ENCODE measurements around the gene SPATA4.

- TF ChIP-seq POLR2AphosphoS5 (IDR thresholded peaks at IDR 0.05) (no peak), CTCF (IDR thresholded peaks at IDR 0.05) (no peak), POLR2A (IDR thresholded peaks at IDR 0.05) (no peak)
These were observed 34.3 kb upstream of the SPATA4 start for GRCh38 chr4:176229645-176230044.
